Mesenteric fat pad (tissue), 1 donor: ENCODE data around the gene GMPPB. TPM values are rescaled to one million over a fixed set of nuclear protein-coding genes. Genes with fewer than 3 reads are reported as not detected.

Source experiments
- DNase-seq: peaks from one replicate; pipeline ENCODE4 v3.0.0-alpha.2; 2020; ENCODE audit warnings: low spot score
- total RNA-seq: library from RNA; stranded (reverse); fragmentation: NEBNext Ultra II Directional; extraction: Animal tissue kit (Norgen Biotek cat#: 25700); gene quantifications from one replicate; pipeline ENCODE4 v1.2.1, GENCODE V29; 2021
- donor health status: DM: yes; HTN: yes; CAD: no.

GMPPB gene
- total RNA-seq, 1 donor from 2014 or later, result 45.4 TPM

GRCh38 chr3:49673121-49673714, 50.5 kb downstream of the GMPPB start:
- no peak for DNase-seq

DNA sequence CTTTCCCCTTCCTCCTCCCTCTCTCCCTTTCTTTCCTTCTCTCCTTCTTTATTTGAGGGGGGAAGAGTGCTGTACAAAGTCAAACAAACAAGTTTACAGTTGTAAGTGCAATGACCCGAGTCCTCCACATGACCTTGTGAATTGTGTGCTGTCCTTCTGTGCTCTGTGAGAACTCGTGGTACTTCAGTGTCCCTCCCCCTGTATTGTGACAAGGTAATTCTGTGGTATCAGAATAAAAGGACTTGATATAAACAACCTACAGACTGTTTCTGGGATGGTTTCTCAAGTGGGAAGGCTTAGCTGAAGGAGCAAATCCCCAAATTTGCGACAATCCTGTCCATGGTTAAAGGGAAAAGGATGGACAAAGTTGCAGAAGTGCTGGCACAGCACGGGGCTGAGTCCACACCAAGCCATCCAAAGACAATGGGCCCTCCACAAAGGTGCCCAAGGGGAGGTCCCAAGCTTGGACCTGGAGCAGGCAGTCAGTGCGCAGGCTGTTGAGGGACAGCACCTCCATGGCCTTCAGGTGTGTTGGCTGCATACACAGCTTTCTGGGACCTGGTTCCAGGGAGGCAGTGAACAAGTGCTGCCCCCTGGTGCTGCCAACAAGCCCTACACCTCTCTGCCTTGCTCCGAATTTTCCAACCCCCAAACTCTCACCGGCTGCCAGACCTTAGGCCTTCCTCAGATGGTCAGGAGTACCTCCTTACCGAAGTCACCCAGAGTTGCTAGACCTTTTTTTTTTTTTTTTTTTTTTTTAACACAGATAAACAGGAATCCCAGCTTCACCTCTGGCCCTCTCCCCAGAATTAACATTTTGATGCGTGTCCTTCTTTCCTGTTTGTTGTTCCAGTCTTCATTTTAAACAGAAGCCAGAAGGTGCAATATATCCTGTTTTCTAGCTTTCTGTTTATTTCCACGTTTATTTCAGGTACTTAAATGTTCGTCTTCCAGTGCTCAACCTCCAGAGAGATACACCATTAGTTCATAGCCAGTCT, 52.2 kb downstream of the GMPPB start:
- no peak for DNase-seq

GRCh38 chr3:49670940-49671290, 52.8 kb downstream of the GMPPB start:
- DNase-seq, result no peak

Other genes with a start within 250 kb of the GMPPB start
- 0.16 TPM for gene BSN, start 169.5 kb downstream of the GMPPB start, total RNA-seq
- gene APEH, start 49.6 kb downstream of the GMPPB start, total RNA-seq, result 51.1 TPM
- 5.7 TPM for gene MST1, start 34.5 kb downstream of the GMPPB start, total RNA-seq
- gene RNF123, start 34.4 kb downstream of the GMPPB start, total RNA-seq, result 42.1 TPM
- not detected for gene AMIGO3, start 4.3 kb downstream of the GMPPB start, total RNA-seq
- 35.4 TPM for gene IP6K1, start 62.6 kb upstream of the GMPPB start, total RNA-seq
- not detected for gene CDHR4, start 75.9 kb upstream of the GMPPB start, total RNA-seq
- gene INKA1, start 79.3 kb upstream of the GMPPB start, total RNA-seq, result 3.2 TPM
- 38.2 TPM for gene UBA7, start 90.0 kb upstream of the GMPPB start, total RNA-seq
- 1.1 TPM for gene TRAIP, start 132.6 kb upstream of the GMPPB start, total RNA-seq
- gene CAMKV, start 146.0 kb upstream of the GMPPB start, total RNA-seq, result not detected
- 1.8 TPM for gene MST1R, start 179.9 kb upstream of the GMPPB start, total RNA-seq
- 9.8 TPM for gene MON1A, start 205.9 kb upstream of the GMPPB start, total RNA-seq
- gene RBM6, start 216.2 kb upstream of the GMPPB start, total RNA-seq, result 79.6 TPM